GM21737 (cell line): ENCODE measurements around the gene DLX5.
"Not testable (repeated sequence)": the region's sequence is repeated elsewhere in the genome, so short reads cannot be mapped to it uniquely, and the experiment has no call there.

Experiments used
- ATAC-seq: cut with Tn5 transposase; IDR thresholded peaks from one replicate; pipeline ENCODE4 v1.9.1; 2021; ENCODE audit warnings: mild to moderate bottlenecking, moderate library complexity; ENCODE audit not compliant: unreplicated experiment

DLX5 gene

DNA sequence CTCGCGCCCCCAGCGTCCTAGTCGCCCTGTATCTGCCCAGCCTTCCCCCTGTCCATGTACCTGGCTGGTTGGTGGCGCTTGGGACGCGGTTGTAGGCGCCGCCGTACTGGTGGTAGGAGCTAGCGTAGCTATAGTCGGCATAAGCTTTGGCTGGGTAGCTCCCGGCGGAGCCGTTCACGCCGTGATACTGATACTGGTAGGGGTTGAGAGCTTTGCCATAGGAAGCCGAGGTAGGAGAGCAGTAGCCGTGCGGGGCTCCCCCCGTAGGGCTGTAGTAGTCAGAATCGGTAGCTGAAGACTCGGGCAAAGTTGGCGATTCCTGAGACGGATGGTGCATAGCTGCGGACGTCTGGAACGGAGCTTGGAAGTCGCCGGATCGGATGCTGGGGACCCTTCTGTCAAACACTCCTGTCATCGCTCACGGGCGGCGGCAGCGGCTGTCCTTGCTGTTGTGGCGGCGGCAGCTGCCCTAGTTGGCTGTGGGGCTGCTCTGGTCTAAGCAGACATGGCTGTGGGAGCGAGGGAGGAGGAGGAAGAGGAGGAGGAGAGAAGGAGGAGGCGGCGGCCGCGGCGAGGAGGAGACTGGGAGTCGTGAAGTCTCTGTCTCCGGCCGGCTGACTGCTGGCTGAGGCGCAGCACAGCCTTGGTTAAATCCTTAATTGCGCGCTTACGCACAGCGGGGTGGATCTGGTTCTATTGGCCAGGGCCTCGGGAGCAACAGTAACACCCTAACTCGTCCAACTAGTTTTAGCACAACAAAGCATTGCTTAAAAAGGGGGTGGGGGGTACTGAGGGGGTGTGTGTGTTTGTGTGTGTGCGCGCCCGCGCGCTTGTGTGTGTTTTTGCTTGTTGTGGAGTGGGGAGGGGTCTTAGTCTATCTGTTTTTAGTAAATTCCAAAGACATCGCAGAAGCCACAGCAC lies at the start of gene DLX5:
DLX5 (minus strand) TSS at position 623 of the 921 bp plus-strand sequence; CDS start at position 415, 208 bp downstream.
- no peak for ATAC-seq

DNA sequence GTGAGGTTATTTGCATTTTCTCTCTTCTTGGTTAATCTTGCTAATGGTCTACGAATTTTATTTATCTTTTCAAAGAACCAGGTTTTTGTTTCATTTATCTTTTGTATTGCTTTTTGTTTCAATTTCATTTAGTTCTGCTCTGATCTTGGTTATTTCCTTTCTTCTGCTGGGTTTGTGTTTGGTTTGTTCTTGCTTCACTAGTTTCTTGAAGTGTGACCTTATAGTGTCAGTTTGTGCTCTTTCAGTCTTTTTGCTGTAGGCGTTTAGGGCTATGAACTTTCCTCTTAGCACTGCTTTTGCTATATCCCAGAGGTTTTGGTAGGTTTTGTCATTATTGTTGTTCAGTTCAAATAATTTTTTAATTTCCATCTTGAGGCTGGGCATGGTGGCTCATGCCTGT lies 47.4 kb upstream of the DLX5 start:
- ATAC-seq, result not testable (repeated sequence)

DNA sequence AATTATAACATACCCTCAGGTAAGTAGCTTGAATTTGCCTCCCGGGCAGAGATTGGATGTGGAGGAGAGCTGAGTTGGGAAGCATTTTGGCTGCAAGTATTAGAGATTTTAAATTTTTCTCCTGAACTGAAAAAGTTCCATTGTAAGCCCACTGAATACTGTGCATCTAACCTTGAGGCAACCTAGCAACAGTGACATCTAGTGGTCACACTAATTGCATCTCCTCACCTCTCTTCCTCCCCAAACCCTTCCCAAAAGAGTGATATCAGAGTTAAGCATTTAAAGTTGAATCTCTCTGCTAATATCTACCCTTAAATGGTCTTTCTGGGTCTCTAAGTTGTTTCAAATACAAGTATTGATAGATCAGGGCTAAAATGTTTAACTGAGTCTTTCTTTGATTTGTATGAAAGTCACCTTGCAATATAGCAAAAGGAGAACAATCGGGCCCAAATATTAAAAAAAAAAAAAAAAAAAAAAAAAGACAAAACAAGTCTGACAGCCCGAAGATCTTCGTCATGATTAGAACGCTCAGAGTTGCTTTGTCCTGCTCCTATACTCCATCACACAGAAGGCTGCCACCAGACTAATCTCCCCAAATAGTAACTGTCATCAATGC lies 40.4 kb upstream of the DLX5 start:
- no peak for ATAC-seq

DNA sequence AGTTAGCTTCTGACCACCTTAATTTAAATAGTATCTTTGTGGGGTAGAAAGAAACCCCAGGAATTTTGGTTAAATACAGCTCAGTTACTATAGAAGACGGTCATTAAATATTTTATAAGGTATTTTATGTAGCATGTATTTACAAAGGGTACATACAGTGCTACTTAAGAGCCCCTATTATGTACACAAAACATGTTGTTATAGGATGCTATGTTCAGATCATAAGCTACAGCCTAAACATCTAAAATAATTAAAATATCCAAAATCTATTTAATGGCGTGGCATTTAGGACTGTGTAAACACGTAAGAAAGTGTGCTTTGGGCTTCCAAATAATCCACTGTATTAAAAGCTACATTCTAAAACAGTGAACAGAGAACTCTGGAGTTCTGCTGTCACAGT lies 39.4 kb upstream of the DLX5 start:
- no peak for ATAC-seq

DNA sequence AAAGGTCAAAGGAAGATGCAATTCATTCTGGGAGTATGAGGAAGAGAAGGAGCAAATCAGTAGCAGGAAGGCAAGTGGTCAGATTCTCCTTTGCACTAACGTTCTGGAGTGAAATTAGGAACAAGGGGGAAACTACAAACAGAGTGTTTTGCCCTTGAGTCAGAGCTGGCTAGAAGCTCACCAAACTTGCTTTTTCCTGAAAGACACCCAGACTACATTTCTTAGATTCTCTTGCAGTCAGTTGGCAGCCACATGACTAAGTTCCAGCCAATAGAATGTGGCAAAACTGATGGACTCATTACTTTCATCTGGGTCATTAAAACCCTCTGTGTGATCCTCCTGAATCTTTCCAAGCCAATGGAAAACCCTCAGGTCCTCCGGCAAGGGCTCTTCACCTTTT lies 18.6 kb upstream of the DLX5 start:
- ATAC-seq, result no peak

DNA sequence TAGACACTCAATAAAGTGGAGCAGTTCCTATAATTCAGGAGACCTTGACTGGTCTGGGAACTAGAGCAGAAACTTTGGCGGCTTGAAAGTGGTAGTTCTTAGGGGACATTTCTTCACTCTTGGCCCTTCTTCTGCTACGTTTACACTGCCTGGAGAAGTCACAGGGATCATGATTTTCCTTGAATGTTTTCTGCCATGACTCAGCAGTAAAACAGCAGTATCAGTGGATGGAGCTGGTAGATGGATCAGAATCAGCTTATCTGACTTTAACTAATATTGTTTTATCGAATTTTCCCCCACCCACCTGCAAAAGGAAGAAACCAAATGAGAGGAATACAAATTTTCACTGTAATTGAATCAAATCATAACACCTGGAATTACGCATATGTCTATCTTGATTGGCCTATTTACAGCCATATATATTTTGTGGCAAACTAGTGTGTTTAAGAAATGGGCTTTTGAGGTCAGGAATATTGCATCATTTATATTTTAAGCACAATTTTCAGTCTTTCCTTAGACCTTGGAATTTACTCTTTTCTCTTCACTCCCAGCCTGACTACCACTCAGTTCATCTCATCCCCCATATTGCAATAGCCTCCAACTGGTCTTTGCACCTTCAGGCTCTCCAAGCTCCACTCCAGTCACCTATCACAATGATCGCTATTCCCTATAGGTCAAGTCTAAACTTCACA lies 14.9 kb upstream of the DLX5 start:
- ATAC-seq, result no peak

DNA sequence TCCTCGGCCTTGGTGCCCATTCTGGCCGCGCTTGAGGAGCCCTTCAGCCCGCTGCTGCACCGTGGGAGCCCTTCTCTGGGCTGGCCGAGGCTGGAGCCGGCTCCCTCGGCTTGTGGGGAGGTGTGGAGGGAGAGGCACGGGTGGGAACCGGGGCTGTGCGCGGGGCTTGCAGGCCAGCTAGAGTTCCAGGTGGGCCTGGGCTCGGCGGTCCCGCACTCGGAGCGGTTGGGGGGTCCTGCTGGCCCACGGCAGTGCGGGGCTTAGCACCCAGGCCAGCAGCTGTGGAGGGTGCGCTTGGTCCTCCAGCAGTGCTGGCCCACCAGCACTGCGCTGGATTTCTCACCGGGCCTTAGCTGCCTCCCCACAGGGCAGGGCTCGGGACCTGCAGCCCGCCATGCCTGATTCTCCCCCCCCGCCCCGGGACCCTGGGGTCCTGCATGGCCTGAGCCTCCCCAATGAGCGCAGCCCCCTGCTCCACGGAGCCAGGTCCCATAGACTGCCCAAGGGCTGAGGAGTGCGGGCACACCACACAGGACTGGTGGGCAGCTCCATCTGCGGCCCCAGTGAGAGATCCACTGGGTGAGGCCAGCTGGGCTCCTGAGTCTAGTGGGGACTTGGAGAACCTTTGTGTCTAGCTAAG lies 9.7 kb upstream of the DLX5 start:
- ATAC-seq, result not testable (repeated sequence)

DNA sequence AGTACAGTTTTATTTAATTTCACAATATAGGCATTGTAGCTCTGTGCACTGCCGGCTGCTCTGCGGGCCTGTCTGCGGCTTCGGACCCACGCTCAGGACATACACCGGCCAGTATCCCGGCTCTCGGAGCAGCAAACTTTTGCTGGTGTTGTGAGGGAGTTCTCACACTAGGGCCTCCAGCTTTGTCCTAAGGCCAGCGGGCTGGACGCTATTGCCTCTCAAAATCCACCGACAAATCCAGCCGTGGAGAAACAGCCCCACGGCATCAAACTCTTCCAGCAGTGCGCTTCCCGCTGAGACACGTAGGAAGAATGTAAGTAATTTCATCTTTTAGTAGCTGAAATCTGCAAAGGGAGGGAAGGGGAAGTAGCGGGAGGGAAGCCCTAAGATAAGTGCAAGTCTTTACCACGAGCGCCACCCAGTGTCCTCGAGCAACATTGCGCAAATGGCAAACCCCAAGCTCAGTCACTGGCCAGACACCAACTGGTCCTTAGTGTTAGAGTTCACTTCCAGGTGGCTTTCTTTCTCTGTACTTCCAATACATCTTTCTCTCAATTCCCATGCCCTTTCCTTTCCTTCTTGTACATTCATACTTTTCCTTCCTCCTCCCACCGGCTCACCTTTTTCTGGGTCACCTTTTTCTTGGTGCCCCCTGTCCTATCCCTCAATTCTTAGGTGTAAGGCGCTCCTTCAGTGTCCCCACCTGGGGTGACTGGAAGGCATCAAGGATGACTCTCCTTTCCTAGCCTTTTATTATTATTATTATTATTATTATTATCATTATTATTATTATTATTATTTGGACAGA lies 3.0 kb upstream of the DLX5 start:
- ATAC-seq, result no peak

DNA sequence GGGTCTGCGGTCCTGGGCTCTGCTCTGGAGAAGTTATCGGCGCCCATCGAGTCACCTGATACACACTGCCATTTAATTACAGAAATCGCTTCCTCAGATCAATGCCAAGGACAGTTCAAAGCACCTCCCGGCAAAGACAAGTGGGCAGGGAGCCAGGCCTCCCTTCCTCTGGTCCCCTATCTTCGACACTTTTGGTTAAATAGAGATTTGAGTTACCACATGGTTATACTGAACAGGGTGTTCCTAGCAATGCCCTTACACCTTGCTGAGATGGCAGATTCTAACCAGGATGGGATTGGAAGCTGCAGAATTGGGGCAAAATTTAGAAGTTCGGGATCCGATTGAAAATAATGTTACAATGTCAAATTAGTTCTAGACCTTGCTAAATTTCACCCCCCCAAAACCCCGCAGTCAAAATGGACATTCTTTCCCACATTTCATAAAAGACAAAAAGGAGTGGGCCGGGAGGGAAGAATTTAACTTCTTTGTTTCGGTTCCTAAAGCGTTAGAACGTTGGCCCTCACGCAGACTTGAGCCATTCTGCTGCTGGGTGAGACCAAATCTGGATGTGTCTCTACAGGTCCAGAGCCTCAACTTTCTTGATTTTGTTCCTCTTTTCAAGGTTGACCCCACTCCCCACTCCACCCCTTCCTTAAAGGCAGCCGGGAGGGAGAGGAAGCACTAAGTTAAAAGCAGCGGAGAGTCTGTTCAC lies 2.2 kb upstream of the DLX5 start:
- ATAC-seq, result no peak

DNA sequence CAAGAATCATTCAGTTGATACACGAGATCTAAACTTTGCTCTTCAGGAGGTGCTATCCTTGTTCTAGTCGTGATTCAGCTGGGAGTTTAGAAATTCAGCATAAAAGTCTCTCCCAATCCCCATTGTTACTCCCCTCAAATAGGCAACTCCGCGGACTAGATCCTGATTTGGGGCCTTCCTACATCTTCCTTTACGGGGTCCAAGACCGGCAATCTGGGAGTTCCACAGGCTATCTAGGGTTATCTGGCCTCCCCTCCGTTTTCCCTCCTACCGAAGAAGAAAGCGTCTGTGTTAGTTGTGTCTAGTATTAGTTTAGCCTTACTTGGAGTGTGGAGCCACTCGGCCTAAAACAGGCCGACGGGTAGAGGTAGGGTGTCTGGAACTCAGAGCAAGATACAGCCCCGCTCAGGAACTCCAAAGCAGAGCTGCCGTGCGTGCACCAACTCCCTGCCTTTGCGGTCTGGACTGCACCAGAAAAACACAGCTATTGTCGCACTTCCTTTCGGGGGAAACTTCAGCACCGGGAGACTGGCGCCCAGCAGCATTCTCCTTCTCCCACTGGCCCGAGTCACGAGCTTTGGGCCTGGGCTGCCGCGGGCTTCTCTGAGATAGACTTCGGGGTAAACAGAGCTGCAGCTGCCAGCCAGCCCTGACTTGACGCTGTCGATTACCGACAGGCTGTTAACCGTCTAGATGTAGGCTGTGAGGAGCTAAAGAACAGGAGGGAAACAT lies 1.5 kb upstream of the DLX5 start:
- ATAC-seq, result no peak

DNA sequence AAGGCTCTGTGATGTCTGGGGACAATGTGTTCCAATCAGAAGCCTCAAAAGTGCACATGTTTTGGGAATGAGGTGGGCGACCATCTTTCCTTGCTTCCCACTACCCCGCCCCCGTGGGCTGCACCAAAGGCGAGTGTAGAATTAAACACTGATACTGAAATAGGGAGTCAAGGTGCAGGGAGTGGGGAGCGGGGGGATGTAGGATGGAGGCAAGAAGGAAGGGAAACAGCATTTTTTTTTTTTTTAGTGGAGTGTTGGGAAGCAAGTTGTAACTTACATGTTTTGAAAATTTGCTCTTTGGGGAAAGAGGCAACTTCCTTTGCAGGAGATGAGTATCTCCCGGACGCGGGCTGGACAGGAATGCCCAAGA lies 484 bp upstream of the DLX5 start:
- ATAC-seq, result no peak

DNA sequence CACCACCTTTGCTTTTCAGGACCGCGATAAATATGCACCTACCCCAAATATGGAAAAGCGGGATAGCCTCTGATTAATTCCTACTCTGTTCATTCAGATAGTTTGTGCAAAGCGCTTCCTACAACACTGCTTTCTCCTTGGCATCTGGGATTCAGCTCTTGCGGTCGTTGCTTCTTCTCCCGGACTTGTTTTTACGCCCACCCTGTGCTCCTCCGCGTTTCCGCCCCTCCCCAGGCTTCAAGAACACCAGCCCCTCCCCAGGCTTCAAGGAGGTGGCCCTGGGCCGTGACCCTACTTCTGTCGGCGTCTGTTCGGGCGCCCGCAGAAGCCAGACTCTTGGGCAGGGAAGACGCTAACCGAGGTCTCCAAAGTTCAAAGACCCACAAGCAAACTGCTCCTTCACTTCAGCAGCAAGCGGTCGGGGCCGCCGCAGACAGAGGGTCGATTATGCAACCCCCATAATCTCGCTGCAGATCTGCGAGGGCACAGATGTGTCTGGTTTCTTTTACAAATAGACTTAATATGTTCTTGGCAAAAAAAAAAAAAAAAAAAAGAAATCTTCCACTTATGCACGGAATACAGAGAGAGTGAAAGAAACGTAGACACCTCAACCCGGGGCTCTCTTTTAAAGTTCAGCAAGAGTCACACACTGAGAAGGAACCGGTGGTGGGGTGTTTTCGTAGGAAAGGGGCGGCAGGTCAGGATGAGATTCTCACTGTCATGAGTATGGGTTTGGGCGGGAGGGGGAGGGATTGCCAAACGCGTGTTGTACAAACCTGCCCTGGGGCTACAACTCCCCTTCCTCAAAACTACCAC lies 1.9 kb downstream of the DLX5 start:
- no peak for ATAC-seq

DNA sequence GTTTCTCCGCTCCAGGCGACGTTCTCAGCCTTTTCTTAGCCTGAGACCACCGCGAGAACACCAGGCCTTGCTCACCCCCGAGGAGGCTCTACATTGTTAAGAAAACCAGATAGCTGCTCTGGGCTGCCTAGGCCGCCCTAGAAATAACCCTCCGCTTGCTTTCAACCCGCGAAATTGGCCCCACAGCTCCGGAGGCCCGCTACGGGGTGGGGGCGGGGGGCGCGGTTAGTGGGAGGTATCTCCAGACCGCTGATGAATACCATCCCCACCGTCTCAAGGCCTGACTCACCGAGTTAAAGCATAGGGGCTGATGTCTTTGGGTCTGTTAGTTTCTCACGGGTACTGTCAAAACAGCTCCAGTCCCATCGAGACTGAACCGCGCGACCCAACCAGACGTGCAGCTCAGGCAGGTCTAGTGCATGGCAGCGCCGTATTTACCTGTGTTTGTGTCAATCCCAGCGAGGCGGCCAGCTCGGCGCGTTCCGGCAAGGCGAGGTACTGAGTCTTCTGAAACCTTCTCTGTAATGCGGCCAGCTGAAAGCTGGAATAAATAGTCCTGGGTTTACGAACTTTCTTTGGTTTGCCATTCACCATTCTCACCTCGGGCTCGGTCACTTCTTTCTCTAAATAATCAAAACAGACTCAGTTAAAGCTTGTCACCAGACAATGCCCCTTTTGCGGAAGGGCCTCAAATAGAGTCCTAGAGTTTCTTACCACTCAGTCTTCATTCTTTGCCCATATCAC lies 2.7 kb downstream of the DLX5 start:
- ATAC-seq, result no peak

DNA sequence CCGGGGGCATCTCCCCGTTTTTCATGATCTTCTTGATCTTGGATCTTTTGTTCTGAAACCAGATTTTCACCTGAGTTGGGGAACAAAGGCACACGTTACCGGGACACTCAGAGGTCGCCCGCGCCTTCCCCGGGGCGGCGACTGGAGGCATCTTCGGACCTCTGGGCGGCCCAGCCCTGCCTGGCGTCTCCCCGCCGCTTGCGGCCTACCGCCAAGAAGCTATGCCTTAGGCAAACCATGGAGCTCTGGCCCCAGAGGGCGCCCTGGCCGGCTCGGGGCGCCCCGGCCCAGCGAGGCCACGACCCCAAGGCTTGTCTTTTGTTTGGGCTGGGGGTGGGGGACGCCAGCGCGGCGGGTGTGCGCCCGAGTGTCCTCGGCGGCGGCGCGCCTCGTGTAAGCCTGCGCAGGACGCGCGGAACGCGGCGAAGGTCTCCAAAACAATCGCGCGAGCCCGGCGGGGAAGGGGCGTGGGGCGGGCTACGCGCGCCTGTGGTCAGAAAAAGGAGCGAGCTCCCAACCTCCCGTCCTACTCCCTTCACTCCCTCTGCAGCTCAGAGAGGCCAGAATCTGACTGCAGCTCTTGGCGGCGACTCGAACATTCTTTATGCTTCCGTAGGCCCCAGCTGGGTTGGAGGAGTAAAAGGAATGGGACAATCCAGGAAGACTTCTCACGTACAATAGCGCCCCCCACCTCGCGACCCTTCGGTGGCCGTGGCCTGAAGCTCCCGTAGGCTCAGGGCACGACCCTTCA lies 3.5 kb downstream of the DLX5 start:
- no peak for ATAC-seq

DNA sequence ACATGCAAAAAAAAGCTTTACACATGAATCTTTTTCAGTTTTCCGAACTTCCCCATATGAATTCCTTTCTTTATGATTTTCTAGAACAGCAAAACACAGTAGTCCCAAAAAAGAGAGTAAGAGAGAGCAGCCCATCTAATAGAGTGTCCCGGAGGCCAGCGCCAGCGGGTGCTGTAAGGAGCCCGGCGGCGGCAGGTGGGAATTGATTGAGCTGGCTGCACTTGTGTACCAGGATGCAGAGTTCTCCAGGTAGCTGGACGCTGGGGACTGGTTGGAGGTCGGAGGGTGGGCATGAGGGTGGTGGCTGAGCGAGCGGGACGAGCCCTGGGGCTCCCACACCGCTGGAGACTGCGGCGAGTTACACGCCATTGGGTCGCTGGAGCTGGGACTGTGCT lies 4.0 kb downstream of the DLX5 start:
- ATAC-seq, result no peak

DNA sequence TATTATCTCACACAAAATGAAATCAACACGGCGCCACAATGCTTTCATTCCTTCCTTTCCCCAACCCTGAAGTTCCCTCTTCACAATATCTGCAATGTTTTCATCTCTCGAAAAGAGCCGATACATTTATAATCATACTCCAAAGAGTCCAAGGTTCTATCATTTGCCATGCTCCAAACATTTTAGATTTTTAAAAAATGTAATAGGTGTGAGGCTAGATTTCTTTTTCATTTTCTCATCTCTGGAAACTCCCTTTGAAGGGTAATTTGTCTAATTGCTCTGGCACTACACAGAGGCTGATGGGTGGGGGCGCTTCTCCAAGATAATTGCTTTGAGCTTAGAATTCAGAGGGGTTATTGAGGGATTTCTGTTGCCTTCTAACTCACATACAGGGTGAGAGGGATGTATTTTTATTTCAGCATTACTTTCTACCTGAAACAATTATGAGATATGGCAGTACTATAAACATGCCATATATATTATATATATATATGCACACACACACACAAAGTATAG lies 4.9 kb downstream of the DLX5 start:
- ATAC-seq, result no peak
